GM12878 (cell line): Measurements from ENCODE around the gene ATP1B1.

ENCODE experiments used
- ASH2L ChIP-seq: fragments of 300-600, 200-600 bp; sonication (generic); IDR thresholded peaks from 2 replicates; pipeline ENCODE4 v1.6.1; 2017; ENCODE audit warnings: low read depth, mild to moderate bottlenecking, borderline replicate concordance
- CEBPB ChIP-seq, 2 experiments: fragments of 150-350 bp in 1 of 2; IDR thresholded peaks; 2 replicates each; pipeline ENCODE4 v1.6.1; 2012 to 2014; ENCODE audit warnings: low read depth in 2 of 2, low read length in 2 of 2, borderline replicate concordance in 1 of 2, inconsistent platforms in 1 of 2
- EP300 ChIP-seq, 2 experiments: fragments of 150-350 bp in 1 of 2; IDR thresholded peaks; 2 replicates each; pipeline ENCODE4 v1.6.1; 2011 to 2012; ENCODE audit warnings: low read depth in 2 of 2, low read length in 2 of 2, borderline replicate concordance in 1 of 2, improper control_type of control experiment in 1 of 2, inconsistent platforms in 1 of 2; ENCODE audit not compliant: control insufficient read depth in 1 of 2
- FOXK2 ChIP-seq: fragments of 450-650 bp; IDR thresholded peaks from 2 replicates; pipeline ENCODE4 v1.6.1; 2017; ENCODE audit warnings: mild to moderate bottlenecking, moderate library complexity
- POLR2A ChIP-seq: IDR thresholded peaks from 2 replicates; pipeline ENCODE4 v1.6.1; 2011; ENCODE audit warnings: low read depth, mild to moderate bottlenecking, low read length
- RAD21 ChIP-seq: IDR thresholded peaks from 2 replicates; pipeline ENCODE4 v1.6.1; 2011; ENCODE audit warnings: mild to moderate bottlenecking, low read depth, low read length, moderate library complexity; ENCODE audit not compliant: insufficient read depth
- SIN3A ChIP-seq: IDR thresholded peaks from 2 replicates; pipeline ENCODE4 v1.6.1; 2012; ENCODE audit warnings: low read depth, low read length, improper control_type of control experiment
- YY1 ChIP-seq: IDR thresholded peaks from 2 replicates; pipeline ENCODE4 v1.6.1; 2011; ENCODE audit warnings: low read depth, mild to moderate bottlenecking, low read length
- ZNF24 ChIP-seq: fragments of 450-650 bp; IDR thresholded peaks from 2 replicates; pipeline ENCODE4 v1.6.1; 2017; ENCODE audit warnings: antibody characterized with exemption, mild to moderate bottlenecking
- ZNF274 ChIP-seq: IDR thresholded peaks from one replicate; pipeline ENCODE4 v1.8.0; 2011; ENCODE audit not compliant: insufficient read length, insufficient read depth
- TF ChIP-seq, protein P1 (sequence below): fragments of 450-650 bp; IDR thresholded peaks from 2 replicates; pipeline ENCODE4 v1.6.1; 2017; ENCODE audit warnings: mild to moderate bottlenecking, moderate library complexity
- TF ChIP-seq, protein P2 (sequence below): fragments of 450-650 bp; IDR thresholded peaks from 2 replicates; pipeline ENCODE4 v1.6.1; 2016; ENCODE audit warnings: mild to moderate bottlenecking
- TF ChIP-seq, protein P3 (sequence below), 3 experiments: IDR thresholded peaks in 2 of 3; conservative IDR thresholded peaks in 1 of 3; 2 replicates each; pipeline ENCODE4 v1.5.1; 2011; ENCODE audit warnings: low read depth in 3 of 3, low read length in 3 of 3, mild to moderate bottlenecking in 3 of 3, control low read depth in 2 of 3, moderate library complexity in 2 of 3, inconsistent platforms in 1 of 3, mixed read lengths in 1 of 3; ENCODE audit not compliant: control insufficient read depth in 2 of 3, insufficient read depth in 1 of 3; ENCODE audit errors: extremely low read depth in 1 of 3
- TF ChIP-seq, protein P4 (sequence below): IDR thresholded peaks from 2 replicates; pipeline ENCODE4 v1.6.1; 2011; ENCODE audit warnings: borderline replicate concordance, low read depth, mild to moderate bottlenecking, moderate library complexity, low read length; ENCODE audit not compliant: insufficient read depth, poor library complexity, severe bottlenecking

DNA sequence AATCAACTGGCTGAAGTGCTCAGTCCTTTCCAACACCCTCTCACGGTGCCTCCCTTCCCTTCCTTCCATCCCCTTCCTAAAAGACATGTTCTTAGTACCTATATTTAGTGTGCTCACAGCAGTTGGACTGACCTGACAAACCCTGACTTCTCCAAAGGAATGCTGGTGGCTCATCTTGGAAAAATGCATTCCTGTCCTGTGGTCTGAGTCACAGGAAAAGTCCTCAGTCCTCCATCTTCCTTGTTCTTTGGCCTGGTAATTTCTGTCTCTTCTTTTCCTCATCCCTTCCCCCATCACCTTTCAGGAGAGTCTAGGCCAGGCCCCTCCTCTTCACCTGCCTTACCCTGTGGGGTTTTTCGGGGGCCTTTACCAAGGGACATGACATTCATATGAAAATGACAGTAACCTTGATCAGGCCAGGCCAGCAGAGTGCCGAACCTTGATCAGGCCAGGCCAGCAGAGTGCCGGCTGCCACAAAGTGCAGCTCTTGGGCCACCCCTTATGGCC, 7.2 kb downstream of the ATP1B1 start:
- no peak for TF ChIP-seq FOXK2
- no peak for TF ChIP-seq POLR2A
- TF ChIP-seq ASH2L = no peak
- TF ChIP-seq, protein P1, sequence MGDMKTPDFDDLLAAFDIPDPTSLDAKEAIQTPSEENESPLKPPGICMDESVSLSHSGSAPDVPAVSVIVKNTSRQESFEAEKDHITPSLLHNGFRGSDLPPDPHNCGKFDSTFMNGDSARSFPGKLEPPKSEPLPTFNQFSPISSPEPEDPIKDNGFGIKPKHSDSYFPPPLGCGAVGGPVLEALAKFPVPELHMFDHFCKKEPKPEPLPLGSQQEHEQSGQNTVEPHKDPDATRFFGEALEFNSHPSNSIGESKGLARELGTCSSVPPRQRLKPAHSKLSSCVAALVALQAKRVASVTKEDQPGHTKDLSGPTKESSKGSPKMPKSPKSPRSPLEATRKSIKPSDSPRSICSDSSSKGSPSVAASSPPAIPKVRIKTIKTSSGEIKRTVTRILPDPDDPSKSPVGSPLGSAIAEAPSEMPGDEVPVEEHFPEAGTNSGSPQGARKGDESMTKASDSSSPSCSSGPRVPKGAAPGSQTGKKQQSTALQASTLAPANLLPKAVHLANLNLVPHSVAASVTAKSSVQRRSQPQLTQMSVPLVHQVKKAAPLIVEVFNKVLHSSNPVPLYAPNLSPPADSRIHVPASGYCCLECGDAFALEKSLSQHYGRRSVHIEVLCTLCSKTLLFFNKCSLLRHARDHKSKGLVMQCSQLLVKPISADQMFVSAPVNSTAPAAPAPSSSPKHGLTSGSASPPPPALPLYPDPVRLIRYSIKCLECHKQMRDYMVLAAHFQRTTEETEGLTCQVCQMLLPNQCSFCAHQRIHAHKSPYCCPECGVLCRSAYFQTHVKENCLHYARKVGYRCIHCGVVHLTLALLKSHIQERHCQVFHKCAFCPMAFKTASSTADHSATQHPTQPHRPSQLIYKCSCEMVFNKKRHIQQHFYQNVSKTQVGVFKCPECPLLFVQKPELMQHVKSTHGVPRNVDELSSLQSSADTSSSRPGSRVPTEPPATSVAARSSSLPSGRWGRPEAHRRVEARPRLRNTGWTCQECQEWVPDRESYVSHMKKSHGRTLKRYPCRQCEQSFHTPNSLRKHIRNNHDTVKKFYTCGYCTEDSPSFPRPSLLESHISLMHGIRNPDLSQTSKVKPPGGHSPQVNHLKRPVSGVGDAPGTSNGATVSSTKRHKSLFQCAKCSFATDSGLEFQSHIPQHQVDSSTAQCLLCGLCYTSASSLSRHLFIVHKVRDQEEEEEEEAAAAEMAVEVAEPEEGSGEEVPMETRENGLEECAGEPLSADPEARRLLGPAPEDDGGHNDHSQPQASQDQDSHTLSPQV = no peak
- TF ChIP-seq, protein P2, sequence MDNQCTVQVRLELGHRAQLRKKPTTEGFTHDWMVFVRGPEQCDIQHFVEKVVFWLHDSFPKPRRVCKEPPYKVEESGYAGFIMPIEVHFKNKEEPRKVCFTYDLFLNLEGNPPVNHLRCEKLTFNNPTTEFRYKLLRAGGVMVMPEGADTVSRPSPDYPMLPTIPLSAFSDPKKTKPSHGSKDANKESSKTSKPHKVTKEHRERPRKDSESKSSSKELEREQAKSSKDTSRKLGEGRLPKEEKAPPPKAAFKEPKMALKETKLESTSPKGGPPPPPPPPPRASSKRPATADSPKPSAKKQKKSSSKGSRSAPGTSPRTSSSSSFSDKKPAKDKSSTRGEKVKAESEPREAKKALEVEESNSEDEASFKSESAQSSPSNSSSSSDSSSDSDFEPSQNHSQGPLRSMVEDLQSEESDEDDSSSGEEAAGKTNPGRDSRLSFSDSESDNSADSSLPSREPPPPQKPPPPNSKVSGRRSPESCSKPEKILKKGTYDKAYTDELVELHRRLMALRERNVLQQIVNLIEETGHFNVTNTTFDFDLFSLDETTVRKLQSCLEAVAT = peak; percentile 99
- TF ChIP-seq, protein P3, sequence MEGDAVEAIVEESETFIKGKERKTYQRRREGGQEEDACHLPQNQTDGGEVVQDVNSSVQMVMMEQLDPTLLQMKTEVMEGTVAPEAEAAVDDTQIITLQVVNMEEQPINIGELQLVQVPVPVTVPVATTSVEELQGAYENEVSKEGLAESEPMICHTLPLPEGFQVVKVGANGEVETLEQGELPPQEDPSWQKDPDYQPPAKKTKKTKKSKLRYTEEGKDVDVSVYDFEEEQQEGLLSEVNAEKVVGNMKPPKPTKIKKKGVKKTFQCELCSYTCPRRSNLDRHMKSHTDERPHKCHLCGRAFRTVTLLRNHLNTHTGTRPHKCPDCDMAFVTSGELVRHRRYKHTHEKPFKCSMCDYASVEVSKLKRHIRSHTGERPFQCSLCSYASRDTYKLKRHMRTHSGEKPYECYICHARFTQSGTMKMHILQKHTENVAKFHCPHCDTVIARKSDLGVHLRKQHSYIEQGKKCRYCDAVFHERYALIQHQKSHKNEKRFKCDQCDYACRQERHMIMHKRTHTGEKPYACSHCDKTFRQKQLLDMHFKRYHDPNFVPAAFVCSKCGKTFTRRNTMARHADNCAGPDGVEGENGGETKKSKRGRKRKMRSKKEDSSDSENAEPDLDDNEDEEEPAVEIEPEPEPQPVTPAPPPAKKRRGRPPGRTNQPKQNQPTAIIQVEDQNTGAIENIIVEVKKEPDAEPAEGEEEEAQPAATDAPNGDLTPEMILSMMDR (IDR thresholded peaks at IDR 0.05 in 2 of 3, conservative IDR thresholded peaks at IDR 0.05 in 1 of 3; ENCODE audit: control insufficient read depth in 2 of 3, extremely low read depth in 1 of 3, insufficient read depth in 1 of 3, low read depth in 3 of 3, low read length in 3 of 3) = no peak
- TF ChIP-seq, protein P4, sequence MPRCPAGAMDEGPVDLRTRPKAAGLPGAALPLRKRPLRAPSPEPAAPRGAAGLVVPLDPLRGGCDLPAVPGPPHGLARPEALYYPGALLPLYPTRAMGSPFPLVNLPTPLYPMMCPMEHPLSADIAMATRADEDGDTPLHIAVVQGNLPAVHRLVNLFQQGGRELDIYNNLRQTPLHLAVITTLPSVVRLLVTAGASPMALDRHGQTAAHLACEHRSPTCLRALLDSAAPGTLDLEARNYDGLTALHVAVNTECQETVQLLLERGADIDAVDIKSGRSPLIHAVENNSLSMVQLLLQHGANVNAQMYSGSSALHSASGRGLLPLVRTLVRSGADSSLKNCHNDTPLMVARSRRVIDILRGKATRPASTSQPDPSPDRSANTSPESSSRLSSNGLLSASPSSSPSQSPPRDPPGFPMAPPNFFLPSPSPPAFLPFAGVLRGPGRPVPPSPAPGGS = no peak
- TF ChIP-seq RAD21 = no peak
- no peak for TF ChIP-seq SIN3A
- TF ChIP-seq ZNF24 = no peak
- TF ChIP-seq CEBPB (IDR thresholded peaks at IDR 0.05; ENCODE audit: borderline replicate concordance in 1 of 2, low read depth in 2 of 2, low read length in 2 of 2) = no peak
- TF ChIP-seq ZNF274 = no peak
- 0 out of 2 replicates have a peak, but pooled peaks have one; percentile 52 for TF ChIP-seq YY1
- TF ChIP-seq EP300 (IDR thresholded peaks at IDR 0.05; ENCODE audit: borderline replicate concordance in 1 of 2, control insufficient read depth in 1 of 2, low read depth in 2 of 2, low read length in 2 of 2) = no peak
